Measurements from ENCODE around the gene ACBD7. TPM values are rescaled to one million over a fixed set of nuclear protein-coding genes. Genes with fewer than 3 reads are reported as not detected.

The ACBD7 gene
- total and polyA plus RNA-seq, 2 donors (not counting 1 experiment from before 2014, with no cell fraction given): 0.09 to 0.54 TPM

DNA sequence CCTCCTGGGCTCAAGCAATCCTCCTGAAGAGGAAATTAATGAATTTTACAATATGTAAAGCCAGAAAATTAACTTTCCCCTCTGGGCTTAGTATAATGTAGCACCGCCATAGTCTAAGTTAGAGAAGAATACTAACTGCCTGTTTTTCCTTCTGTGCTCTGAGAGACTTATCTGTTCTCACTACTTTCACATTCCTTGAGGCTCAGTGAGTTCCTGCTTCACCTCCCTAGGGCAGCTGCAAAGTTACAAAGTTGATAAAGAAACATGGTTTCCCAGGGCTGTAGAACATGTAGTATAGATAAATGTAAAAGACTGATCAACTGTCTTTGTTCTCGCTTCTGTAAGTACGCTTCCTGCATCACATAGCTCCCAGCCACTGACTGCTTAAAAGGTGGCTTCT, 60.8 kb downstream of the ACBD7 start:
- Histone ChIP-seq H2AFZ (ENCODE audit: insufficient read depth, low read depth, low read length, poor library complexity, severe bottlenecking) (no peak overlapping the region), H3K4me3 (ENCODE audit: control extremely low read depth in 1 of 5, extremely low read depth in 1 of 5, insufficient read depth in 1 of 5, low read depth in 2 of 5, low read length in 4 of 5) (no peak overlapping the region), H3K4me2 (replicated peaks; ENCODE audit: low read depth, low read length, poor library complexity, severe bottlenecking) (no peak overlapping the region), H3K27ac (ENCODE audit: low read length in 2 of 2) (no peak overlapping the region), H3K27me3 (replicated peaks in 1 of 4; ENCODE audit: control extremely low read depth in 1 of 4, control insufficient read depth in 3 of 4, insufficient read depth in 4 of 4, low read length in 3 of 4) (no peaks in the 10 kb centered on the region), H4K20me1 (ENCODE audit: control insufficient read depth, insufficient read depth, low read length, poor library complexity, severe bottlenecking) (no peaks in the 10 kb centered on the region), H3K4me1 (ENCODE audit: control insufficient read depth in 2 of 2, insufficient read depth in 2 of 2, low read length in 2 of 2) (no peaks in the 10 kb centered on the region), H3K79me2 (ENCODE audit: control insufficient read depth, insufficient read depth, low read length) (no peaks in the 10 kb centered on the region), H3K9ac (ENCODE audit: low read length) (no peak overlapping the region), H3K9me3 (ENCODE audit: control extremely low read depth in 1 of 3, control insufficient read depth in 2 of 3, insufficient read depth in 1 of 3, low read length in 2 of 3) (no peaks in the 10 kb centered on the region), H3K36me3 (replicated peaks in 1 of 2; ENCODE audit: control extremely low read depth in 1 of 2, control insufficient read depth in 1 of 2, extremely low read depth in 1 of 2, insufficient read depth in 2 of 2, low read length in 1 of 2) (no peaks in the 10 kb centered on the region)
- no peaks in the 10 kb centered on the region for H3K27me3 Mint-ChIP-seq
- intact Hi-C loops (cut with micrococcal nuclease): no loop called here
- 100% methylated on average over 1 of the region's 3 CpGs for WGBS (ENCODE audit: insufficient coverage)
- TF ChIP-seq, protein P1, sequence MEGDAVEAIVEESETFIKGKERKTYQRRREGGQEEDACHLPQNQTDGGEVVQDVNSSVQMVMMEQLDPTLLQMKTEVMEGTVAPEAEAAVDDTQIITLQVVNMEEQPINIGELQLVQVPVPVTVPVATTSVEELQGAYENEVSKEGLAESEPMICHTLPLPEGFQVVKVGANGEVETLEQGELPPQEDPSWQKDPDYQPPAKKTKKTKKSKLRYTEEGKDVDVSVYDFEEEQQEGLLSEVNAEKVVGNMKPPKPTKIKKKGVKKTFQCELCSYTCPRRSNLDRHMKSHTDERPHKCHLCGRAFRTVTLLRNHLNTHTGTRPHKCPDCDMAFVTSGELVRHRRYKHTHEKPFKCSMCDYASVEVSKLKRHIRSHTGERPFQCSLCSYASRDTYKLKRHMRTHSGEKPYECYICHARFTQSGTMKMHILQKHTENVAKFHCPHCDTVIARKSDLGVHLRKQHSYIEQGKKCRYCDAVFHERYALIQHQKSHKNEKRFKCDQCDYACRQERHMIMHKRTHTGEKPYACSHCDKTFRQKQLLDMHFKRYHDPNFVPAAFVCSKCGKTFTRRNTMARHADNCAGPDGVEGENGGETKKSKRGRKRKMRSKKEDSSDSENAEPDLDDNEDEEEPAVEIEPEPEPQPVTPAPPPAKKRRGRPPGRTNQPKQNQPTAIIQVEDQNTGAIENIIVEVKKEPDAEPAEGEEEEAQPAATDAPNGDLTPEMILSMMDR (IDR thresholded peaks at IDR 0.05): no peak
- TF ChIP-seq EZH2 (IDR thresholded peaks at IDR 0.05; ENCODE audit: borderline replicate concordance, insufficient read depth, low read depth, low read length, poor library complexity, severe bottlenecking): no peak
- H3K27ac Mint-ChIP-seq: no peak overlapping the region
- H3K9me3 Mint-ChIP-seq (ENCODE audit: insufficient read depth): no peaks in the 10 kb centered on the region
- ChIA-PET POLR2A (no interaction called here), CTCF (no interaction called here)
- no peaks in the 10 kb centered on the region for H3K4me1 Mint-ChIP-seq
- no peak for ATAC-seq (ENCODE audit: low read depth)
- no peak overlapping the region for H3K4me3 Mint-ChIP-seq
- no peak for DNase-seq

Other genes with a start within 250 kb of the ACBD7 start
- 3.2 and 3.5 TPM in 2 replicates for gene SUV39H2, start 209.9 kb downstream of the ACBD7 start, total RNA-seq
- 0.59 and 0.73 TPM in 2 replicates for gene SUV39H2, start 209.9 kb downstream of the ACBD7 start, polyA plus RNA-seq
- gene DCLRE1C, start 134.7 kb downstream of the ACBD7 start, total RNA-seq: 58.8 and 61.8 TPM in 2 replicates
- 20.5 and 24.0 TPM in 2 replicates for gene DCLRE1C, start 134.7 kb downstream of the ACBD7 start, polyA plus RNA-seq
- 0.69 TPM in 1 of 2 replicates, not detected in the other for gene MEIG1, start 129.4 kb downstream of the ACBD7 start, total RNA-seq
- gene MEIG1, start 129.4 kb downstream of the ACBD7 start, polyA plus RNA-seq: not detected in 2 replicates
- not detected in 2 replicates for gene OLAH, start 44.8 kb downstream of the ACBD7 start, total RNA-seq
- not detected in 2 replicates for gene OLAH, start 44.8 kb downstream of the ACBD7 start, polyA plus RNA-seq
- gene RPP38, start 8.6 kb upstream of the ACBD7 start, total RNA-seq: 24.5 and 24.8 TPM in 2 replicates
- 12.7 and 14.4 TPM in 2 replicates for gene RPP38, start 8.6 kb upstream of the ACBD7 start, polyA plus RNA-seq
- gene NMT2, start 79.9 kb upstream of the ACBD7 start, total RNA-seq: 72.1 and 73.3 TPM in 2 replicates
- 2.8 and 5.9 TPM in 2 replicates for gene NMT2, start 79.9 kb upstream of the ACBD7 start, polyA plus RNA-seq